ENCODE results near the gene IKBKE. TPM values are rescaled to one million over a fixed set of nuclear protein-coding genes. Genes with fewer than 3 reads are reported as not detected.

IKBKE gene
- total and polyA plus RNA-seq, 2 of the 8 experiments (the other 6 are each of a cell fraction or from before 2014, with no cell fraction given), result 8.6 to 12.0 TPM

- Histone ChIP-seq H3K27me3 (replicated peaks in 1 of 4; ENCODE audit: control insufficient read depth in 3 of 4, extremely low read depth in 1 of 4, insufficient read depth in 3 of 4, low read length in 3 of 4) (no peaks in the 10 kb centered on the region), H3K4ac (replicated peaks; ENCODE audit: insufficient read length, low read depth, low read length) (no peak overlapping the region), H4K20me1 (replicated peaks in 1 of 2; ENCODE audit: control insufficient read depth in 1 of 2, insufficient read depth in 2 of 2, low read length in 2 of 2) (peaks cover 0 to 2% of the 10 kb centered on the region in 2 experiments), H4K8ac (ENCODE audit: extremely low read depth, insufficient read depth, low read length) (no peak overlapping the region), H3K9ac (replicated peaks in 1 of 4; ENCODE audit: extremely low read depth in 1 of 4, low read depth in 3 of 4, low read length in 3 of 4) (no peak overlapping the region), H3K18ac (ENCODE audit: extremely low read depth, low read length) (no peak overlapping the region), H2BK5ac (ENCODE audit: low read depth, low read length) (no peak overlapping the region), H2AK5ac (ENCODE audit: low read depth, low read length) (no peak overlapping the region), H3K14ac (ENCODE audit: insufficient read length) (no peak overlapping the region), H3K4me1 (replicated peaks in 1 of 4; ENCODE audit: control insufficient read depth in 3 of 4, insufficient read depth in 4 of 4, low read length in 3 of 4) (no peaks in the 10 kb centered on the region), H3K79me2 (ENCODE audit: control insufficient read depth in 1 of 2, insufficient read depth in 2 of 2, low read length in 2 of 2) (no peaks in the 10 kb centered on the region), H3K9me3 (ENCODE audit: insufficient read depth in 2 of 2, low read depth in 1 of 2, low read length in 1 of 2) (no peaks in the 10 kb centered on the region), H3K27ac (ENCODE audit: low read depth, low read length) (no peak overlapping the region), H4K91ac (replicated peaks; ENCODE audit: insufficient read length, low read length) (no peak overlapping the region), H4K5ac (ENCODE audit: insufficient read length, low read depth, low read length) (no peak overlapping the region), H3K36me3 (ENCODE audit: control insufficient read depth in 2 of 4, insufficient read depth in 4 of 4, low read length in 3 of 4) (peaks cover 0 to 4% (median 2%) of the 10 kb centered on the region in 4 experiments; a peak in 3 of 8 replicates), H2BK120ac (replicated peaks; ENCODE audit: low read depth, low read length) (no peak overlapping the region), H3K23me2 (ENCODE audit: low read depth, low read length) (no peaks in the 10 kb centered on the region), H2BK15ac (ENCODE audit: low read length) (no peak overlapping the region), H2BK20ac (ENCODE audit: low read length) (no peak overlapping the region), H3K56ac (replicated peaks; ENCODE audit: insufficient read length, low read depth, low read length) (no peak overlapping the region), H2BK12ac (ENCODE audit: low read depth, low read length) (no peak overlapping the region), H3K4me3 (ENCODE audit: extremely low read depth in 1 of 4, insufficient read depth in 2 of 4, low read depth in 3 of 4, low read length in 4 of 4) (no peak overlapping the region), H2AFZ (ENCODE audit: low read length) (no peak overlapping the region), H3K4me2 (ENCODE audit: insufficient read depth in 1 of 2, low read depth in 2 of 2, low read length in 2 of 2) (no peak overlapping the region), H3K79me1 (ENCODE audit: low read depth, low read length) (no peaks in the 10 kb centered on the region), H3K23ac (ENCODE audit: insufficient read length) (no peak overlapping the region)
- FAIRE-seq, result no peak
- 90% methylated on average over 7 of the region's 7 CpGs; no CpG with 5 or more reads in 1 of the 2 experiments for WGBS, 2 experiments (ENCODE audit: extremely low coverage in 1 of 2, insufficient coverage in 1 of 2, insufficient read length in 1 of 2, insufficient replicate concordance in 2 of 2, low coverage in 1 of 2, low lambda C conversion rate in 2 of 2, missing lambda C conversion rate in 1 of 2)
- ChIA-PET CTCF (ENCODE audit: partially characterized antibody) (interaction anchor here (1.6 to 8.1 kb wide), 6 partner anchors 7 to 104 kb away, joined by 5 to 239 read pairs (median 54); partner anchors contain the start of gene RASSF5), POLR2A (ENCODE audit: partially characterized antibody) (interaction anchor here (3.5 kb wide), 1 partner anchor 19 kb away, joined by 15 read pairs; the partner anchor contains the start of gene RASSF5)
- no peak for DNase-seq (ENCODE audit: low read depth in 1 of 2, low spot score in 2 of 2)
- no peak for TF ChIP-seq HDAC6 (IDR thresholded peaks at IDR 0.05; ENCODE audit: low read depth, low read length)
- TF ChIP-seq RNF2 (IDR thresholded peaks at IDR 0.05; ENCODE audit: borderline replicate concordance, low read depth, low read length, missing control alignments, poor library complexity, severe bottlenecking), result no peak
- TF ChIP-seq MAFK (IDR thresholded peaks at IDR 0.05; ENCODE audit: low read depth, low read length), result no peak
- TF ChIP-seq RAD21 (IDR thresholded peaks at IDR 0.05 in 1 of 2, conservative IDR thresholded peaks at IDR 0.05 in 1 of 2; ENCODE audit: low read depth in 2 of 2, low read length in 2 of 2), result no peak
- TF ChIP-seq HDAC2 (IDR thresholded peaks at IDR 0.05; ENCODE audit: borderline replicate concordance in 1 of 2, low read depth in 2 of 2, low read length in 2 of 2), result no peak
- TF ChIP-seq, protein P1, sequence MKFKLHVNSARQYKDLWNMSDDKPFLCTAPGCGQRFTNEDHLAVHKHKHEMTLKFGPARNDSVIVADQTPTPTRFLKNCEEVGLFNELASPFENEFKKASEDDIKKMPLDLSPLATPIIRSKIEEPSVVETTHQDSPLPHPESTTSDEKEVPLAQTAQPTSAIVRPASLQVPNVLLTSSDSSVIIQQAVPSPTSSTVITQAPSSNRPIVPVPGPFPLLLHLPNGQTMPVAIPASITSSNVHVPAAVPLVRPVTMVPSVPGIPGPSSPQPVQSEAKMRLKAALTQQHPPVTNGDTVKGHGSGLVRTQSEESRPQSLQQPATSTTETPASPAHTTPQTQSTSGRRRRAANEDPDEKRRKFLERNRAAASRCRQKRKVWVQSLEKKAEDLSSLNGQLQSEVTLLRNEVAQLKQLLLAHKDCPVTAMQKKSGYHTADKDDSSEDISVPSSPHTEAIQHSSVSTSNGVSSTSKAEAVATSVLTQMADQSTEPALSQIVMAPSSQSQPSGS (IDR thresholded peaks at IDR 0.05; ENCODE audit: low read length), result no peak
- TF ChIP-seq EGR1 (IDR thresholded peaks at IDR 0.05; ENCODE audit: borderline replicate concordance, low read depth, low read length), result no peak
- TF ChIP-seq CTCF (IDR thresholded peaks at IDR 0.05; ENCODE audit: control extremely low read depth in 1 of 3, insufficient read depth in 1 of 3, low read depth in 1 of 3, low read length in 3 of 3), result no peak
Measured at GRCh38 chr1:206487970-206488369, 17.7 kb downstream of the IKBKE start.

Measured in H1 (cell line).